K562 (cell line): ENCODE results near the gene AUNIP. TPM values are rescaled to one million over a fixed set of nuclear protein-coding genes. Genes with fewer than 3 reads are reported as not detected.

Experiments
- CAMTA2 ChIP-seq: fragments of 250-450 bp; sonication (Bioruptor Pico); conservative IDR thresholded peaks from 2 replicates; pipeline ENCODE4 v1.5.1; 2022
- CSDE1 ChIP-seq, 2 experiments: fragments of 450-650 bp; IDR thresholded peaks; 2 replicates each; pipeline ENCODE4 v1.6.1; 2016; ENCODE audit warnings: mild to moderate bottlenecking in 1 of 2
- FOXK1 ChIP-seq: sonication (generic); formaldehyde crosslinking; IDR thresholded peaks from 2 replicates; pipeline ENCODE4 v1.8.0; 2022; ENCODE audit warnings: missing genetic modification reagents, mild to moderate bottlenecking, borderline replicate concordance
- HES1 ChIP-seq: fragments of 450-650 bp; IDR thresholded peaks from 2 replicates; pipeline ENCODE4 v1.6.1; 2016; ENCODE audit warnings: low read depth, mild to moderate bottlenecking, moderate library complexity
- JUND ChIP-seq, 2 experiments: IDR thresholded peaks; 2 replicates in 1 of 2; 3 replicates in 1 of 2; pipeline ENCODE4 v1.6.1; 2011; ENCODE audit warnings: borderline replicate concordance in 2 of 2, low read depth in 2 of 2, low read length in 2 of 2, improper control_type of control experiment in 1 of 2, missing biosample characterization in 1 of 2, missing genetic modification characterization in 1 of 2, missing genetic modification reagents in 1 of 2
- PCBP2 ChIP-seq: fragments of 200-400 bp; formaldehyde crosslinking; IDR thresholded peaks from 2 replicates; pipeline ENCODE4 v1.6.1; 2018; ENCODE audit warnings: low read length, low read depth, mild to moderate bottlenecking, moderate library complexity; ENCODE audit not compliant: poor library complexity, severe bottlenecking
- PPARD ChIP-seq: fragments of 250-450 bp; sonication (Bioruptor Pico); IDR thresholded peaks from 2 replicates; pipeline ENCODE4 v1.8.0; 2022; ENCODE audit warnings: inconsistent platforms, mild to moderate bottlenecking, moderate library complexity
- RBM22 ChIP-seq: fragments of 200-400 bp; formaldehyde crosslinking; IDR thresholded peaks from 2 replicates; pipeline ENCODE4 v1.6.1; 2018; ENCODE audit warnings: low read length, low read depth; ENCODE audit not compliant: poor library complexity, severe bottlenecking
- RBM25 ChIP-seq: fragments of 200-400 bp; formaldehyde crosslinking; IDR thresholded peaks from 2 replicates; pipeline ENCODE4 v1.6.1; 2018; ENCODE audit warnings: low read length, low read depth, moderate library complexity; ENCODE audit not compliant: severe bottlenecking
- ZFP91 ChIP-seq: sonication (generic); formaldehyde crosslinking; IDR thresholded peaks from 2 replicates; pipeline ENCODE4 v1.8.0; 2022; ENCODE audit warnings: mild to moderate bottlenecking, missing genetic modification reagents
- ZNF174 ChIP-seq: fragments of 250-450 bp; sonication (Bioruptor Pico); IDR thresholded peaks from 2 replicates; pipeline ENCODE4 v1.4.0; 2020; ENCODE audit warnings: mild to moderate bottlenecking
- ZNF318 ChIP-seq, 2 experiments: fragments of 450-650 bp; IDR thresholded peaks; 2 replicates each; pipeline ENCODE4 v1.6.1; 2016; ENCODE audit warnings: mild to moderate bottlenecking in 2 of 2, borderline replicate concordance in 1 of 2, low read depth in 1 of 2, moderate library complexity in 1 of 2
- polyA plus RNA-seq, 8 experiments: library from polyadenylated mRNA; depleted of rRNA in 4 of 8; stranded (reverse) in 5 of 8; unstranded in 3 of 8; fragments of >200 nt; fragmentation: Nextera tagmentation in 2 of 8; fragmentation: Illumina TruSeq in 1 of 8; extraction: Ambion mirVana in 2 of 8; extraction: Trizol in 1 of 8; gene quantifications; 2 replicates each; pipeline versions ENCODE4 v1.2.1 to v1.2.3, GENCODE V29; 2011 to 2014; ENCODE audit warnings: inconsistent platforms in 1 of 8, missing spikeins in 1 of 8
- total RNA-seq, 7 experiments: library from RNA; depleted of rRNA in 6 of 7; stranded (reverse); fragments of >200 nt in 6 of 7; fragmentation: Illumina TruSeq in 2 of 7; extraction: Trizol in 2 of 7; gene quantifications; 2 replicates each; pipeline versions ENCODE4 v1.2.1 to v1.2.3, GENCODE V29; 2011 to 2021; ENCODE audit warnings: low replicate concordance in 1 of 7
- TF ChIP-seq, protein P1 (sequence below): sonication (generic); formaldehyde crosslinking; IDR thresholded peaks from 2 replicates; pipeline ENCODE4 v1.8.0; 2022; ENCODE audit warnings: mild to moderate bottlenecking, missing genetic modification reagents

AUNIP gene
- total and polyA plus RNA-seq, 9 of the 15 experiments (the other 6 are each of a cell fraction or from before 2014, with no cell fraction given): 12.1 to 53.8 (median 47.1) TPM

- TF ChIP-seq, protein P1, sequence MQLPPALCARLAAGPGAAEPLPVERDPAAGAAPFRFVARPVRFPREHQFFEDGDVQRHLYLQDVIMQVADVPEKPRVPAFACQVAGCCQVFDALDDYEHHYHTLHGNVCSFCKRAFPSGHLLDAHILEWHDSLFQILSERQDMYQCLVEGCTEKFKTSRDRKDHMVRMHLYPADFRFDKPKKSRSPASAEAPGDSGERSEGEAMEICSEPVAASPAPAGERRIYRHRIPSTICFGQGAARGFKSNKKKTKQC (CRISPR knock-in tag): no peak
- TF ChIP-seq RBM22: no peak
- TF ChIP-seq RBM25: no peak
- no peak for TF ChIP-seq FOXK1 (CRISPR knock-in tag)
- TF ChIP-seq CAMTA2 (CRISPR knock-in tag): no peak
- TF ChIP-seq CSDE1 (IDR thresholded peaks at IDR 0.05): no peak
- no peak for TF ChIP-seq ZNF174
- no peak for TF ChIP-seq ZNF318 (IDR thresholded peaks at IDR 0.05; ENCODE audit: borderline replicate concordance in 1 of 2, low read depth in 1 of 2)
- TF ChIP-seq PCBP2: no peak
- TF ChIP-seq ZFP91 (CRISPR knock-in tag): peak; percentile 55; the same call in 1 of the 2 replicates
- TF ChIP-seq JUND (IDR thresholded peaks at IDR 0.05; ENCODE audit: borderline replicate concordance, low read depth, low read length): no peak
- no peak for TF ChIP-seq JUND (tag; IDR thresholded peaks at IDR 0.05; ENCODE audit: borderline replicate concordance, low read depth, low read length)
- TF ChIP-seq PPARD (CRISPR knock-in tag): no peak
- no peak for TF ChIP-seq HES1
Observed at GRCh38 chr1:25800703-25801377, 58.4 kb downstream of the AUNIP start (continued).
